Lower leg skin (tissue), 4 donors: ENCODE data around the gene PLEKHG4. TPM values are rescaled to one million over a fixed set of nuclear protein-coding genes. Genes with fewer than 3 reads are reported as not detected.

Source experiments
- DNase-seq, 2 donors: peaks; one replicate each; pipeline ENCODE4 v3.0.0-alpha.2; 2019; ENCODE audit warnings: low spot score in 2 of 2
- H3K4me3 ChIP-seq: fragments of 200-600 bp; sonication (generic); 2 replicates; pipeline ENCODE4 v1.5.1; 2017; ENCODE audit warnings: mild to moderate bottlenecking, low read depth; ENCODE audit not compliant: poor library complexity, severe bottlenecking
- POLR2A ChIP-seq, 2 donors: fragments of 450-650 bp; IDR thresholded peaks; one replicate each; pipeline ENCODE4 v1.6.1; 2016 to 2017; ENCODE audit warnings: antibody characterized with exemption in 2 of 2, mild to moderate bottlenecking in 1 of 2, moderate library complexity in 1 of 2
- WGBS, 2 donors: methylation state at CpG; one replicate each; pipeline ENCODE4 v1.1.5; 2018; 5-methylcytosine and 5-hydroxymethylcytosine counted together
- intact Hi-C: fragments of 100-400 bp; cut with DNase I; formaldehyde crosslinking; loops from one replicate; pipeline ENCODE4 v1.15.0; 2023; ENCODE audit warnings: low total_unique reads
- total RNA-seq, 4 donors: library from RNA; depleted of rRNA; stranded (reverse); fragments of >200 nt; gene quantifications; one replicate each; pipeline ENCODE4 v1.1.0, GENCODE V29; 2016
- TF ChIP-seq, protein P1 (sequence below), 3 donors: fragments of 450-650 bp; IDR thresholded peaks; one replicate each; pipeline ENCODE4 v1.5.1; 2016; ENCODE audit warnings: antibody characterized with exemption in 3 of 3, mild to moderate bottlenecking in 3 of 3, moderate library complexity in 2 of 3

PLEKHG4 gene
- total RNA-seq, 4 donors from 2014 or later = 16.6 to 28.0 (median 21.2) TPM

GRCh38 chr16:67259705-67260104 is 19.6 kb upstream of the PLEKHG4 start:
- no peak for DNase-seq
- TF ChIP-seq POLR2A (IDR thresholded peaks at IDR 0.05) = no peak
- TF ChIP-seq, protein P1, sequence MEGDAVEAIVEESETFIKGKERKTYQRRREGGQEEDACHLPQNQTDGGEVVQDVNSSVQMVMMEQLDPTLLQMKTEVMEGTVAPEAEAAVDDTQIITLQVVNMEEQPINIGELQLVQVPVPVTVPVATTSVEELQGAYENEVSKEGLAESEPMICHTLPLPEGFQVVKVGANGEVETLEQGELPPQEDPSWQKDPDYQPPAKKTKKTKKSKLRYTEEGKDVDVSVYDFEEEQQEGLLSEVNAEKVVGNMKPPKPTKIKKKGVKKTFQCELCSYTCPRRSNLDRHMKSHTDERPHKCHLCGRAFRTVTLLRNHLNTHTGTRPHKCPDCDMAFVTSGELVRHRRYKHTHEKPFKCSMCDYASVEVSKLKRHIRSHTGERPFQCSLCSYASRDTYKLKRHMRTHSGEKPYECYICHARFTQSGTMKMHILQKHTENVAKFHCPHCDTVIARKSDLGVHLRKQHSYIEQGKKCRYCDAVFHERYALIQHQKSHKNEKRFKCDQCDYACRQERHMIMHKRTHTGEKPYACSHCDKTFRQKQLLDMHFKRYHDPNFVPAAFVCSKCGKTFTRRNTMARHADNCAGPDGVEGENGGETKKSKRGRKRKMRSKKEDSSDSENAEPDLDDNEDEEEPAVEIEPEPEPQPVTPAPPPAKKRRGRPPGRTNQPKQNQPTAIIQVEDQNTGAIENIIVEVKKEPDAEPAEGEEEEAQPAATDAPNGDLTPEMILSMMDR (IDR thresholded peaks at IDR 0.05) = no peak
- no peak overlapping the region for H3K4me3 ChIP-seq
- intact Hi-C loops = no loop called here
- 78 to 87% methylated on average over 12 of the region's 12 CpGs for WGBS, 2 donors

- DNase-seq = no peak
- WGBS, 2 donors = 52 to 58% methylated on average over 4 of the region's 4 CpGs
- intact Hi-C loops = no loop called here
- TF ChIP-seq, protein P1 (IDR thresholded peaks at IDR 0.05) = no peak
- TF ChIP-seq POLR2A (IDR thresholded peaks at IDR 0.05) = no peak
- no peak overlapping the region for H3K4me3 ChIP-seq
Measured at GRCh38 chr16:67260426-67261063, 18.8 kb upstream of the PLEKHG4 start.

GRCh38 chr16:67263201-67263600 is 16.1 kb upstream of the PLEKHG4 start:
- TF ChIP-seq, protein P1 (IDR thresholded peaks at IDR 0.05) = no peak
- TF ChIP-seq POLR2A (IDR thresholded peaks at IDR 0.05) = no peak
- intact Hi-C loops = no loop called here
- WGBS, 2 donors = 88 to 92% methylated on average over 3 of the region's 3 CpGs
- DNase-seq = no peak
- no peak overlapping the region for H3K4me3 ChIP-seq

DNA sequence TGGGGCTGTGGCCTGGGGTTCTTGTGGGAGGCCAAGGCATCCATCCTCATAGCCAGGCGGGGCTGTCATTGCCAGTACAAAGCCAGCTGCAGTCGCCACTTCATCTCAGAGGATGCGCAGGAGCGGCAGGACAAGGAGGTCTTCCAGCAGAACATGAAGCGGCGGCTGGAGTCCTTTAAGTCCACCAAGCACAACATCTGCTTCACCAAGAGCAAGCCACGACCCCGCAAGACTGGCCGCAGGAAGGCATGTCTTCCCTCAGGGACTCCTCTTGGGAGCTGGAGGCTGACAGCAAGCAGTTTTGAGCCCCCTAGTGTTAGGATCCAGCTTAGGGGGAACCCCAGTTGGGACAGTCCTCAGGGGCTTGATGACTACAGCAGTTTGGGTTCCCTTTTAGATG is 15.1 kb upstream of the PLEKHG4 start:
- H3K4me3 ChIP-seq = no peak overlapping the region
- 77 to 89% methylated on average over 9 of the region's 9 CpGs for WGBS, 2 donors
- intact Hi-C loops = no loop called here
- no peak for TF ChIP-seq POLR2A (IDR thresholded peaks at IDR 0.05)
- TF ChIP-seq, protein P1 (IDR thresholded peaks at IDR 0.05) = no peak
- DNase-seq = no peak

DNA sequence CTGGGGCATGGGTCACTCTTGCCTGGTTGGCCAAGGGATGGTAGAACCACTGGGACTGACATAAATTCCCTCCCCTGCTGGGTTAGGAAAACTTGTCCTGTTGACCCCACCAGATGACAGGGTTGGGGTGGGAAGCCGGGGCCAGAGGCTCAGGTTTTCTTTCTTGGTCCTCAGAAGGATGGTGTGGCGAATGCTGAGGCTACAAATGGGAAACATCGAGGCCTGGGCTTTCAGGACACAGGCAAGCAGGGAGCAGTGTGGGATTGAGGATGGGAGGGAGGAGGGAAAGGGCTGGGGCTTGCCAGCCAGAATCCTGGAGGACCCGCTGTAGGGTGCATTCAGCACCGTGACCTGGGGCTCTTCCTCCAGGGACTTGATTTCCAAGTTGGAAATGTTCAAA is 14.5 kb upstream of the PLEKHG4 start:
- no peak for TF ChIP-seq POLR2A (IDR thresholded peaks at IDR 0.05)
- TF ChIP-seq, protein P1 (IDR thresholded peaks at IDR 0.05) = no peak
- DNase-seq = no peak
- 80 to 94% methylated on average over 5 of the region's 5 CpGs for WGBS, 2 donors
- intact Hi-C loops = no loop called here
- no peak overlapping the region for H3K4me3 ChIP-seq

- no peak for DNase-seq
- WGBS, 2 donors = 68 to 72% methylated on average over 8 of the region's 8 CpGs
- intact Hi-C loops = no loop called here
- H3K4me3 ChIP-seq = no peak overlapping the region
- no peak for TF ChIP-seq POLR2A (IDR thresholded peaks at IDR 0.05)
Measured at GRCh38 chr16:67265834-67266233, 13.5 kb upstream of the PLEKHG4 start.
